BLaER1 (cell line): ENCODE data around the gene TRIM8.

ENCODE experiments used
- H3K27ac ChIP-seq: shearing (Covaris generic); formaldehyde crosslinking; 2 replicates; pipeline ENCODE4 v1.8.1; 2022
- H3K27me3 ChIP-seq: shearing (Covaris generic); formaldehyde crosslinking; 2 replicates; pipeline ENCODE4 v1.8.1; 2022
- H3K36me3 ChIP-seq: shearing (Covaris generic); formaldehyde crosslinking; 2 replicates; pipeline ENCODE4 v1.8.1; 2022
- H3K4me1 ChIP-seq: shearing (Covaris generic); formaldehyde crosslinking; 2 replicates; pipeline ENCODE4 v1.8.1; 2022
- H3K4me2 ChIP-seq: shearing (Covaris generic); formaldehyde crosslinking; 2 replicates; pipeline ENCODE4 v1.8.1; 2022
- H3K4me3 ChIP-seq: shearing (Covaris generic); formaldehyde crosslinking; 2 replicates; pipeline ENCODE4 v1.8.1; 2022
- H3K9ac ChIP-seq: shearing (Covaris generic); formaldehyde crosslinking; 2 replicates; pipeline ENCODE4 v1.8.1; 2022
- H3K9me3 ChIP-seq: shearing (Covaris generic); formaldehyde crosslinking; 2 replicates; pipeline ENCODE4 v1.8.1; 2022
- H4K20me1 ChIP-seq: shearing (Covaris generic); formaldehyde crosslinking; 2 replicates; pipeline ENCODE4 v1.8.1; 2022
- Cebpa-rat ChIP-seq: shearing (Covaris generic); IDR thresholded peaks from 2 replicates; pipeline ENCODE4 v1.8.1; 2022

Gene TRIM8, protein sequence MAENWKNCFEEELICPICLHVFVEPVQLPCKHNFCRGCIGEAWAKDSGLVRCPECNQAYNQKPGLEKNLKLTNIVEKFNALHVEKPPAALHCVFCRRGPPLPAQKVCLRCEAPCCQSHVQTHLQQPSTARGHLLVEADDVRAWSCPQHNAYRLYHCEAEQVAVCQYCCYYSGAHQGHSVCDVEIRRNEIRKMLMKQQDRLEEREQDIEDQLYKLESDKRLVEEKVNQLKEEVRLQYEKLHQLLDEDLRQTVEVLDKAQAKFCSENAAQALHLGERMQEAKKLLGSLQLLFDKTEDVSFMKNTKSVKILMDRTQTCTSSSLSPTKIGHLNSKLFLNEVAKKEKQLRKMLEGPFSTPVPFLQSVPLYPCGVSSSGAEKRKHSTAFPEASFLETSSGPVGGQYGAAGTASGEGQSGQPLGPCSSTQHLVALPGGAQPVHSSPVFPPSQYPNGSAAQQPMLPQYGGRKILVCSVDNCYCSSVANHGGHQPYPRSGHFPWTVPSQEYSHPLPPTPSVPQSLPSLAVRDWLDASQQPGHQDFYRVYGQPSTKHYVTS

DNA sequence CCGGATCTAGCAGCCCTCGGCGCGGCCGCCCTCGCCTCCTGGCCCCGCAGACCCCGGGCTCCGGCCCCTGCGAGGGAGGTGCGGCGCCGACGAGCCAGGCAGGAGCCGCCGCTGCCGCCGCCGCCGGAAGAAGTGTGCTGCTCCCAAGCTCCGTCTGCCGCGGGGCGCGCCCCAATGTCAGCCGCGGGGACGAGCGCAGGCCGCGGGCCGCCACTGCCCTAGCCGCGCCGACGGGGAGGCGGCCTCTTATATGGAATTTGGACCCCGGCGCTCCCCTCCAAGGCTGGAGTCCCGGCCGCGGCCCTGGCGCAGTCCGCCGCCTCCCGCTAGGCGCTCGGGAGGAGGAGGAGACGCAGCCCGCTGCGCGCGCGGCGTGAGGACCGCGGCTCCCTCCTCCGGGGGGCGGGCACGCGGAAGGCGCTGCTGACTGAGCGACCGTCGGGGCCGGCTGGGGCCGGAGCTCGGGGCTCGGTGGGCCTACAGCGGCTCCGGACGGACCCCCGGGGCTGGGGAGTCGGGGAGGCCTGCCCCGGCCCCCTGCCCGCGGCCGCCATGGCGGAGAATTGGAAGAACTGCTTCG is at the start of gene TRIM8:
Gene TRIM8, plus strand, starts transcription at position 414 of the 580 bp plus-strand sequence. Its CDS starts 139 bp downstream, at position 553.
- Histone ChIP-seq H3K9ac (peak within 1 kb of the TSS; percentile 97), H3K27me3 (no peaks in the 10 kb centered on the region), H4K20me1 (peaks cover 42% of the 10 kb centered on the region), H3K27ac (peak within 1 kb of the TSS; percentile 98), H3K4me2 (peak within 1 kb of the TSS; percentile 97), H3K4me3 (peak within 1 kb of the TSS; percentile 95), H3K4me1 (peaks cover 34% of the 10 kb centered on the region), H3K36me3 (peaks cover 15% of the 10 kb centered on the region; the same call in 1 of the 2 replicates), H3K9me3 (no peaks in the 10 kb centered on the region)
- no peak for TF ChIP-seq Cebpa-rat

DNA sequence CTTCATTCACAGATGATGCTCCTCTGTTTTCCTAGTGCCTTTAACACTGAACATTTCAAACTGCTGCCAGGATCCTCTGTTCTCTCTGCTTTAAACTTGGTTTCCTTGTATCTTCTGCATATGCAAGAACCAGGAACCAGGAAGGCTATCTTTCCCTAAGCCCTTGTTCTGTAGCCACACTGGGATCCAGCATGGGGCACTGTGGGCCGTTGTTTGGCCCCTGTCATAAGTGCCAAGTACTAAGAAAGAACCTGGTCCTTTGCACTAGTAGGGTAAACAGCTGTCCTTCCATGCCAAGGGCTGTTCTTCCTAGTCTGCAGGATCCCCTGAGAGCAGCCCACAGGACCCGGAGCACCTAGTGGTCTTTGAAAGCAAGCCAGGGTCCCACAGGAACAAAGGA is 49.0 kb upstream of the TRIM8 start:
- Histone ChIP-seq H3K4me1 (peaks cover 59% of the 10 kb centered on the region), H3K9me3 (no peaks in the 10 kb centered on the region), H3K9ac (peak overlapping the region; percentile 20; the same call in 1 of the 2 replicates), H4K20me1 (peaks cover 7% of the 10 kb centered on the region; the same call in 1 of the 2 replicates), H3K36me3 (peaks cover 70% of the 10 kb centered on the region), H3K27me3 (no peaks in the 10 kb centered on the region), H3K4me2 (peak overlapping the region; percentile 55), H3K27ac (peak overlapping the region; percentile 44; the same call in 1 of the 2 replicates), H3K4me3 (no peak overlapping the region)
- TF ChIP-seq Cebpa-rat = no peak

DNA sequence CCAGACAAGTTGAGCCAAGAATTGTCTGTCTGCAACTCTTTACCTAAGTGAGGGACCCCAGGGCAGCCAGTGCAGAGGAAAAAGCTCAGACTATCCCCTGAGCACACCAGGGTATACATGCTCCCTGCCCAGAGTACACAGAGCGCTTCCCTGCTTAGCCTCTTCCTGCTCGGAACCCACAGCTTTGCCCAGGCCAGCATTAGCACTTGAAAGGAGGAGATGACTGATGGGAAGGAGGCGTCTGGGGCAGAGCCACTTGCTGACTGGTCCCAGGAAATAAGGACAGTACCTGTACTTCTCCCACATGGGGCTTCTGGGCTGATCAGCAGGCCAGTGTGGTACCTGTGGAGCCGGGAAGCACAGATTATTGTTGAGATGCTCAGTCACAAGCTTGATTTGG is 48.4 kb upstream of the TRIM8 start:
- H3K9me3 ChIP-seq = no peaks in the 10 kb centered on the region
- H3K27me3 ChIP-seq = no peaks in the 10 kb centered on the region
- H3K9ac ChIP-seq = no peak overlapping the region
- peaks cover 76% of the 10 kb centered on the region for H3K36me3 ChIP-seq
- TF ChIP-seq Cebpa-rat = no peak
- peak overlapping the region; percentile 55 for H3K4me2 ChIP-seq
- H3K4me1 ChIP-seq = peaks cover 65% of the 10 kb centered on the region
- H4K20me1 ChIP-seq = peaks cover 7% of the 10 kb centered on the region; the same call in 1 of the 2 replicates
- no peak overlapping the region for H3K4me3 ChIP-seq
- H3K27ac ChIP-seq = peak overlapping the region; percentile 44; the same call in 1 of the 2 replicates

DNA sequence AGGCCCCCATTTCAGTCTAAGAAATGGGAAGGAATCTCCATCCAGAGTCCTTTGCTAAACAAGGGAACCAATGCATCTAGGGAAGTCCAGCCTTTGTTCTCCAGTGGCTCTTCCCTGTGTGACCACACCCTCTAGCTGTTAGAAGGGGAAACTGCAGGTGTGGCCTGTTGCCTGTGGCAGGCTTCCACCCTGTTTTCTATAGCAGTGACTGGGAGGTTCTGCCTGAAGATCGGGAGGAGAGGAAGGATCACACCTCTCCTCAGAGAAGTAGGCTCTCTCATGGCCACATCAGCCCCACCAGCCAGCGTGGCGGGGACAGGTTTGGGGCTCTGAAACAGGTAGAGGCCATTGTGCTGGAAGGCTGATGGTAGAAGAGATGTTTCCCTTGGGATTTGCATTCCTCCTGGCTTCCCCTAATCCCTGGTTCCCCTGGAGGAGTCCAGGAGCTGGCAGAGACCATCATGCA is 47.7 kb upstream of the TRIM8 start:
- no peaks in the 10 kb centered on the region for H3K27me3 ChIP-seq
- peaks cover 71% of the 10 kb centered on the region for H3K4me1 ChIP-seq
- peaks cover 7% of the 10 kb centered on the region; the same call in 1 of the 2 replicates for H4K20me1 ChIP-seq
- H3K9me3 ChIP-seq = no peaks in the 10 kb centered on the region
- no peak overlapping the region for H3K4me3 ChIP-seq
- no peak overlapping the region for H3K9ac ChIP-seq
- TF ChIP-seq Cebpa-rat = no peak
- peak overlapping the region; percentile 55; the same call in 1 of the 2 replicates for H3K4me2 ChIP-seq
- H3K36me3 ChIP-seq = peaks cover 82% of the 10 kb centered on the region
- no peak overlapping the region for H3K27ac ChIP-seq

DNA sequence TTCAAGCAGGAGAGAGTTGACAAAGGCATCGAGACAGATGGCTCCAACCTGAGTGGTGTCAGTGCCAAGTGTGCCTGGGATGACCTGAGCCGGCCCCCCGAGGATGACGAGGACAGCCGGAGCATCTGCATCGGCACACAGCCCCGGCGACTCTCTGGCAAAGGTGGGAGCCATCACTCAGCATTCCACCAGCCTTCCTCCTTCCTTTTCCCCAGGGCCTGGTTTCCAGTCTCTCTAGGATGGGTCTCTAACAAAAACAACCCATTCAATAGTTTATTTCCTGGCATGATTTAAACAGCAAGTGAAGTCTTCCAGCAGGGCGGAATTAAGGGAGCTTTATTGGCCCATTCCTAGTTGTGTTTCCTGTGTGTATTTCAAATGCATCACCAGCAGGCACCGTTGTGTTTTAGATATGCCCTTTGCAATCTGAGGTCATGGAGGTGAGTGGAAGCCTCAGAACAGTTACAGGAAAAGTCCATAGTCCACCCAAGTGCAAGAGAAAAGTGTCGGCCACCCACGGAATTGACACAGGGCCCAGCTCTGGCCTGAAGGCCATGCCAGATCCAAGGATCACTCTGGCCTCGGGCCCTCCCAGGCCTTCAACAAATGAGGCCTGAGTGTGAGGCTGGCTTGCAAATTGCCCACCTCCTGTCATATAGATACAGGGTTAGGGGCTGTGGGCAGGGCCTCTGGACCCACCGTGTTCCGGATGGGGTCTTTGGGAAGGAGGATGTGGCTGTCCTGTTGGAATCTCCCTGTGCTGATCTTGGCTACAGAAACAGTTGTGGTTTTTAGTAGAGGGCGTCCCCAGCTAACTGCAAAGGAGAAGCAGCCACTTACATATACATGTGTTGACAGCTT is 46.9 kb upstream of the TRIM8 start:
- Histone ChIP-seq H3K4me2 (no peak overlapping the region), H3K4me3 (no peak overlapping the region)

DNA sequence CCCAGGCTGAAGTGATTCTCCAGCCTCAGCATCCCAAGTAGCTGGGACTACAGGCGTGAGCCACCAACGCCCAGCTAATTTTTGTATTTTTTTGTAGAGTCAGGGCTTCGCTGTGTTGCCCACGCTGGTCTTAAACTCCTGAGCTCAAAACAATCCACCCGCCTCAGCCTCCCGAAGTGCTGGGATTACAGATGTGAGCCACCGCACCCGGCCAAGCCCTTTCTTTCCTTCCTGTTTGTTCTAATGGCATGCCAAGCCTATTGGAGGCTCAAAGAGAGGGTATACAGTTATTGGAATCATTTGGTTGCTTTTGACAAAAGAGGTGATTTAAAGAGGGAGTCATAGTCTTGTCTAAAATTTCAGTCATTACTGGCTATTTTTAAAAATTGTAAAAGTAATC is 46.0 kb upstream of the TRIM8 start:
- H3K4me1 ChIP-seq = peaks cover 64% of the 10 kb centered on the region
- H3K27me3 ChIP-seq = no peaks in the 10 kb centered on the region
- no peaks in the 10 kb centered on the region for H3K9me3 ChIP-seq
- H4K20me1 ChIP-seq = no peaks in the 10 kb centered on the region; the same call in 1 of the 2 replicates
- H3K36me3 ChIP-seq = peaks cover 84% of the 10 kb centered on the region
- no peak for TF ChIP-seq Cebpa-rat
- H3K27ac ChIP-seq = no peak overlapping the region
- no peak overlapping the region for H3K4me2 ChIP-seq
- no peak overlapping the region for H3K4me3 ChIP-seq
- no peak overlapping the region for H3K9ac ChIP-seq

More for the DNA sequence above, 46.9 kb upstream of the TRIM8 start:
- no peak overlapping the region for H3K27ac ChIP-seq
- peaks cover 84% of the 10 kb centered on the region for H3K36me3 ChIP-seq
- peaks cover 72% of the 10 kb centered on the region for H3K4me1 ChIP-seq
- H3K27me3 ChIP-seq = no peaks in the 10 kb centered on the region
- no peak for TF ChIP-seq Cebpa-rat
- no peaks in the 10 kb centered on the region for H3K9me3 ChIP-seq
- 0 out of 2 replicates have a peak overlapping the region, but pooled peaks have one; percentile 10 for H3K9ac ChIP-seq
- H4K20me1 ChIP-seq = no peaks in the 10 kb centered on the region; the same call in 1 of the 2 replicates

DNA sequence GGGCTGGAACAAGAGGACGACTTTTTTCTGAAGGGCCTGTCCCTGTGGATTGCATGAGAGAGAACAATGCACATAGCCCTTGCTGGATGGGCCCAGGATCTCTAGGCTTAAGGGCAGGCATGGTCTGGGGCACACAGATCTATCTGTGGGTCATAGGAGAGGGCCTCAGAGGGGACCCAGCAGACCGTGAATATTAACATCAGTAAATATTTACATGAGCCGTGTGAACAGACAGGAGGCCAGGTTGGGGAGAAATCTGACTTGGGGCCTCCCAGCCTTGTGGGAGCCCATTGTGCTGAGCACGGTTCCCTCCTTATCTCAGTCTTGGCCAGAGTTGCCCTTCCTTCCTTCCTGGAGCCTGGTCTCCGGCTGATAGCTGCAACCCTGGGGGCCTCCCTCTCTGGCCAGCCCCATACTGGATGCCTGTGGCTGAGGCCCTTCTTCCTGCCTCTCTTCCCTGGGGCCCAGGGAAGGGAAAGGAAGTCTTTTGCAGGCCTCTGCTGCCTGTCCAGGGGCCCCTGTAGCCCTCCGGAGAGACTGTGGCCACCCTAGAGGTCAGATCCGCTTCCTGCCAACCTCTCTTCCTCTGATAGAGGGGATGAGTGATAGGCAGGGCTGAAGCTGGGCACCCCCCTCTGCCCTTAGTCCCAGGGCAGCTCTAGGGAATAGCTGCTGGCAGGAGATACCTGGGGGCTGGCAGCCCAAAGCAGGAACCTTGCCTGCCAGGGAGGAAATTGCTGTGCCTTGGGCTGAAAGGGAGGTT is 44.5 kb upstream of the TRIM8 start:
- Histone ChIP-seq H3K4me1 (peaks cover 50% of the 10 kb centered on the region), H3K4me2 (peak overlapping the region; percentile 59), H3K27ac (peak overlapping the region; percentile 61), H3K36me3 (peaks cover 85% of the 10 kb centered on the region), H3K9ac (peak overlapping the region; percentile 26; the same call in 1 of the 2 replicates), H3K9me3 (no peaks in the 10 kb centered on the region), H3K27me3 (no peaks in the 10 kb centered on the region), H3K4me3 (no peak overlapping the region), H4K20me1 (no peaks in the 10 kb centered on the region)
- TF ChIP-seq Cebpa-rat = no peak

DNA sequence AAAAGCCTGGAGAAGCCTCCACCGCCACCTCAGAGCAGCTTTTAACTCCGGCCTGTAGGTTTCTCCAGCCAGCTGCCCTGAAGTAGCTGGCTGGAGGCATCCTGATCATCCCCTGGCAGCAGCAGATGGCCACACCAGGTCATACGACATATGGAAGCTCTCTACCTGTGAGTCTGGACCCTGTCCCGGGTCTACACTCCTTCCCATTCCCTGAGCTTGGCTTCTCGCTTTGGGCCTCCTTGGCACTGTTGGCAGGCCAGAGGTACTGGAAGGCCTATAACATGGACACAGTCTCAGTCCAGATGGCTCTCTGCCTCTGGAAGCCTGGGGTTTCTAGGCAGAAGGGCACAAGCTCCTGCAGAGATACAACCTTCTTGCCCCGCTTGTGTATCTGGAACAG is 43.5 kb upstream of the TRIM8 start:
- Histone ChIP-seq H3K27me3 (no peaks in the 10 kb centered on the region), H3K4me1 (peaks cover 39% of the 10 kb centered on the region), H3K4me3 (no peak overlapping the region), H3K4me2 (no peak overlapping the region), H3K9ac (no peak overlapping the region), H3K36me3 (peaks cover 96% of the 10 kb centered on the region), H3K9me3 (no peaks in the 10 kb centered on the region), H3K27ac (no peak overlapping the region), H4K20me1 (no peaks in the 10 kb centered on the region)
- no peak for TF ChIP-seq Cebpa-rat
